ENCODE results near the gene PLPP3. TPM values are rescaled to one million over a fixed set of nuclear protein-coding genes. Genes with fewer than 3 reads are reported as not detected.

PLPP3 gene
- total RNA-seq, 1 donor from 2014 or later, result 16.1 TPM

GRCh38 chr1:56509713-56510641 is 69.4 kb downstream of the PLPP3 start:
- Mint-ChIP-seq H3K27me3 (no peaks in the 10 kb centered on the region), H3K27ac (peak overlapping the region; percentile 89), H3K9me3 (ENCODE audit: low read depth) (no peaks in the 10 kb centered on the region), H3K36me3 (ENCODE audit: insufficient read depth) (peaks cover 29% of the 10 kb centered on the region), H3K4me1 (ENCODE audit: low read depth) (peaks cover 28% of the 10 kb centered on the region), H3K4me3 (ENCODE audit: low read depth) (peak overlapping the region; percentile 39)
- TF ChIP-seq, protein P1, sequence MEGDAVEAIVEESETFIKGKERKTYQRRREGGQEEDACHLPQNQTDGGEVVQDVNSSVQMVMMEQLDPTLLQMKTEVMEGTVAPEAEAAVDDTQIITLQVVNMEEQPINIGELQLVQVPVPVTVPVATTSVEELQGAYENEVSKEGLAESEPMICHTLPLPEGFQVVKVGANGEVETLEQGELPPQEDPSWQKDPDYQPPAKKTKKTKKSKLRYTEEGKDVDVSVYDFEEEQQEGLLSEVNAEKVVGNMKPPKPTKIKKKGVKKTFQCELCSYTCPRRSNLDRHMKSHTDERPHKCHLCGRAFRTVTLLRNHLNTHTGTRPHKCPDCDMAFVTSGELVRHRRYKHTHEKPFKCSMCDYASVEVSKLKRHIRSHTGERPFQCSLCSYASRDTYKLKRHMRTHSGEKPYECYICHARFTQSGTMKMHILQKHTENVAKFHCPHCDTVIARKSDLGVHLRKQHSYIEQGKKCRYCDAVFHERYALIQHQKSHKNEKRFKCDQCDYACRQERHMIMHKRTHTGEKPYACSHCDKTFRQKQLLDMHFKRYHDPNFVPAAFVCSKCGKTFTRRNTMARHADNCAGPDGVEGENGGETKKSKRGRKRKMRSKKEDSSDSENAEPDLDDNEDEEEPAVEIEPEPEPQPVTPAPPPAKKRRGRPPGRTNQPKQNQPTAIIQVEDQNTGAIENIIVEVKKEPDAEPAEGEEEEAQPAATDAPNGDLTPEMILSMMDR (IDR thresholded peaks at IDR 0.05; ENCODE audit: unreplicated experiment), result no peak
- no peak for DNase-seq (ENCODE audit: low spot score, unreplicated experiment)

DNA sequence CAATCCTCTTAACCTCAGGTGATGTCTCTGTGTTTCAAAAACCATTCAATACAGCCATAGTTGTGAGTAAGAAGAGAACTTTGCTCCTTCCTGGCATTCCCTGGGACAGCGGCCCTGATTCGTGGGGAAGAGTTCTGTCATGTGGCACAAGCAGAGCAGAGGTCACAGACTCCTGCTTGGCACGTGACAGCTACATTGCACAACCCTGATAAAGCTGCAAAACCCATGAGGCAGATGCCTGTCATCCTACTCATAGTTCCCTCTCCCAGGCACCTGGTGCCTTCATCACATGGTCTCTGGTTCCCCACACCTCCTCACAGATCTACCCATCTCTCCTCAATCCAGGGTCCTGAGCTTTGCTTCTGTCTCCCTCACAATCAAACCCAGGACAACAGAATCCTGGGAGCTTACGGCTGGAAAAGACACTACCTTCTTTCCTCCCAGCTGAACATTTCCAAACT is 70.8 kb downstream of the PLPP3 start:
- Mint-ChIP-seq H3K4me3 (ENCODE audit: low read depth) (no peak overlapping the region), H3K9me3 (ENCODE audit: low read depth) (no peaks in the 10 kb centered on the region), H3K27me3 (no peaks in the 10 kb centered on the region), H3K27ac (no peak overlapping the region), H3K36me3 (ENCODE audit: insufficient read depth) (peaks cover 34% of the 10 kb centered on the region), H3K4me1 (ENCODE audit: low read depth) (peaks cover 28% of the 10 kb centered on the region)
- TF ChIP-seq, protein P1 (IDR thresholded peaks at IDR 0.05; ENCODE audit: unreplicated experiment), result no peak
- no peak for DNase-seq (ENCODE audit: low spot score, unreplicated experiment)

DNA sequence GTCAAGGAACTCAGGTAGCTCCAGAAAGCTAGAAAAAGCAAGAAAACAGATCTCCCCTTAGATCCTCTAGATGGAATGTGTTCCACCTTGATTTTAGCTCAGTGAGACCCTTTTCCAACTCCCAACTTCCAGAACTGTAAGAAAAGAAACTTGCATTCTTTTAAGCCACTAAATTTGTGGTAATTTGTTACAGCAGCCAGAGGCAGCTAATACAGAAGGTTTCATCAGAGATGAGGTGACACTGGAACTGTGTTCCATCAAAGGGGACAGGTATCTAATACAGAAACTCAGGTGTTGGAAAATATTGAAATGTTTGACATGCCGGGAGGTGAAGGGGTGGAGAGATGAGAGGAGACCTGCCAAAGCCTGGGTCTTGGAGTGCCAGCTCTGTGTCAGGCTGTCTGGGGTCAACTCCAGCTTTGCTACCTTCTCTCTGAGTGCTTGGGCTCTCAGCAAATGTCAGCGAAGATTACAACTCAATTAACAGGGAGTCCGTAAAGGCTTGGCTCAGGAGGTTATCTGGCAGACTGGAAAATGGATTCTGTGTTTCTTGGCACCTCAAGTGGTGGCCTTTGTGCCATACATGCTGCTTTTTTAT is 71.3 kb downstream of the PLPP3 start:
- TF ChIP-seq, protein P1 (IDR thresholded peaks at IDR 0.05; ENCODE audit: unreplicated experiment), result no peak
- H3K4me3 Mint-ChIP-seq (ENCODE audit: low read depth), result no peak overlapping the region
- H3K36me3 Mint-ChIP-seq (ENCODE audit: insufficient read depth), result peaks cover 32% of the 10 kb centered on the region

DNA sequence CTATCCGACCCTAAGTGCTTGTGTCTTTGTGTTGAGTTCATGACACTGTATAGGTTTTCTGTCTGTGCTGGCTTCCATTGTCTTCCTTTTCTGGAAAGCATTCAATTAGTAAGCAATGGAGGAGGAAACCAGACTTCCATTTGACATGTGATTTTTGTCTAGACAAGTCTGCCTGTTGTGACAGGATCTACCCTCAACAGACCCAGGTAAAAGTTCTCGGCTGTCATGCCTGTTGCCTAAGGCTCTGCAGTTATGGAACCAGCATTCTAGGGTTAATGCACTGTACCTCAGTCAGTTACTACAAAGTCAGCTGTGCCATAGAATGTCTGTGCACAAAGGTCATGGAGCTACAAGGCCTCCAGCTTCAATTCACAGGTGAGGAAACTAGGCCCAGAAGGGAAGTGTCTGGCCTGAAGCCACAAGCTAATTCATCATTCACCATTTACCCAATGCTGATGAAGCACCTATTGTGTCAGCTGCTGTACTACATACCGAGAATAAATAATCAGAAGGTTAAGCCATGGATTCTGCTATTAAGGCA is 72.3 kb downstream of the PLPP3 start:
- H3K4me3 Mint-ChIP-seq (ENCODE audit: low read depth), result no peak overlapping the region
- TF ChIP-seq, protein P1 (IDR thresholded peaks at IDR 0.05; ENCODE audit: unreplicated experiment), result no peak
- peaks cover 33% of the 10 kb centered on the region for H3K36me3 Mint-ChIP-seq (ENCODE audit: insufficient read depth)
- no peak for DNase-seq (ENCODE audit: low spot score, unreplicated experiment)
- H3K9me3 Mint-ChIP-seq (ENCODE audit: low read depth), result no peaks in the 10 kb centered on the region
- H3K27me3 Mint-ChIP-seq, result no peaks in the 10 kb centered on the region
- H3K4me1 Mint-ChIP-seq (ENCODE audit: low read depth), result peaks cover 28% of the 10 kb centered on the region
- no peak overlapping the region for H3K27ac Mint-ChIP-seq

More for the DNA sequence above, 71.3 kb downstream of the PLPP3 start:
- Mint-ChIP-seq H3K4me1 (ENCODE audit: low read depth) (peaks cover 28% of the 10 kb centered on the region), H3K27ac (no peak overlapping the region), H3K27me3 (no peaks in the 10 kb centered on the region), H3K9me3 (ENCODE audit: low read depth) (no peaks in the 10 kb centered on the region)
- no peak for DNase-seq (ENCODE audit: low spot score, unreplicated experiment)
